SU-DHL-6 (cell line): Measurements from ENCODE around the gene ITPK1.

Experiments
- H2AFZ ChIP-seq: fragments of 200-600 bp; sonication (generic); 2 replicates; pipeline ENCODE4 v1.6.1; 2014; ENCODE audit warnings: low read depth, mild to moderate bottlenecking, moderate library complexity, mixed read lengths, antibody characterized with exemption, low read length; ENCODE audit not compliant: severe bottlenecking
- H3F3A ChIP-seq: fragments of 200-600 bp; shearing (Covaris generic); 2 replicates; pipeline ENCODE4 v1.6.0; 2016; ENCODE audit warnings: antibody characterized with exemption, mild to moderate bottlenecking; ENCODE audit not compliant: insufficient read depth
- H3K27ac ChIP-seq: fragments of 200-600 bp; sonication (generic); 2 replicates; pipeline ENCODE4 v1.5.1; 2016; ENCODE audit warnings: low read depth, mild to moderate bottlenecking, low read length, moderate library complexity, mixed read lengths
- H3K27me3 ChIP-seq: fragments of 200-600 bp; sonication (generic), shearing (Covaris generic); 2 replicates; pipeline ENCODE4 v1.6.0; 2014; ENCODE audit warnings: mild to moderate bottlenecking, low read length
- H3K36me3 ChIP-seq: fragments of 200-600 bp; sonication (generic); 2 replicates; pipeline ENCODE4 v1.6.1; 2014; ENCODE audit warnings: mild to moderate bottlenecking, low read length, mixed read lengths
- H3K4me2 ChIP-seq: fragments of 300-600, 200-600 bp; shearing (Covaris generic), sonication (generic); 2 replicates; pipeline ENCODE4 v1.6.0; 2014; ENCODE audit warnings: low read length, low read depth, mild to moderate bottlenecking; ENCODE audit not compliant: poor library complexity, severe bottlenecking
- H3K4me3 ChIP-seq: fragments of 200-600 bp; sonication (generic); 2 replicates; pipeline ENCODE4 v1.5.1; 2014; ENCODE audit warnings: antibody characterized with exemption, low read length, mild to moderate bottlenecking, mixed read lengths; ENCODE audit not compliant: insufficient read depth, poor library complexity, severe bottlenecking
- H3K79me2 ChIP-seq: fragments of 200-600 bp; sonication (generic); 2 replicates; pipeline ENCODE4 v1.6.1; 2014; ENCODE audit warnings: mild to moderate bottlenecking, low read length, moderate library complexity; ENCODE audit not compliant: insufficient read depth
- H3K9ac ChIP-seq: fragments of 200-600 bp; sonication (generic); 2 replicates; pipeline ENCODE4 v1.7.0; 2014; ENCODE audit warnings: mild to moderate bottlenecking, low read length
- H3K9me2 ChIP-seq: fragments of 200-600 bp; sonication (generic); replicated peaks from 2 replicates; pipeline ENCODE4 v1.6.1; 2014; ENCODE audit warnings: low read length; ENCODE audit not compliant: insufficient read depth
- H3K9me3 ChIP-seq: fragments of 200-600 bp; sonication (generic); 2 replicates; pipeline ENCODE4 v1.6.1; 2014; ENCODE audit warnings: low read length, mixed read lengths; ENCODE audit not compliant: insufficient read depth
- H4K20me1 ChIP-seq: fragments of 200-600 bp; sonication (generic); 2 replicates; pipeline ENCODE4 v1.6.1; 2014; ENCODE audit warnings: low read depth, mild to moderate bottlenecking, antibody characterized with exemption, low read length, moderate library complexity, mixed read lengths
- CTCF ChIP-seq: fragments of 200-600 bp; sonication (generic); IDR thresholded peaks from one replicate; pipeline ENCODE4 v1.5.1; 2017; ENCODE audit warnings: antibody characterized with exemption, mild to moderate bottlenecking, low read length, moderate library complexity; ENCODE audit not compliant: insufficient read depth, poor library complexity, severe bottlenecking
- EZH2phosphoT487 ChIP-seq: fragments of 200-600 bp; sonication (generic), shearing (Covaris generic); conservative IDR thresholded peaks from 2 replicates; pipeline ENCODE4 v1.6.1; 2018; ENCODE audit warnings: mild to moderate bottlenecking, antibody characterized with exemption, low read length, moderate library complexity, mixed read lengths

Gene ITPK1

GRCh38 chr14:93059917-93060545 lies 55.7 kb downstream of the ITPK1 start:
- Histone ChIP-seq H3K79me2 (no peaks in the 10 kb centered on the region), H3K4me2 (no peak overlapping the region), H3K9me3 (no peaks in the 10 kb centered on the region), H2AFZ (no peak overlapping the region), H3K9me2 (no peaks in the 10 kb centered on the region), H3K9ac (no peak overlapping the region), H3K36me3 (no peaks in the 10 kb centered on the region), H3F3A (no peaks in the 10 kb centered on the region), H3K27ac (no peak overlapping the region), H3K27me3 (no peaks in the 10 kb centered on the region), H4K20me1 (no peaks in the 10 kb centered on the region), H3K4me3 (no peak overlapping the region)
- TF ChIP-seq CTCF, result no peak

- no peak overlapping the region for H3K4me2 ChIP-seq
- TF ChIP-seq EZH2phosphoT487 (no peak), CTCF (no peak)
- H3K27me3 ChIP-seq, result no peaks in the 10 kb centered on the region
- H4K20me1 ChIP-seq, result no peaks in the 10 kb centered on the region
- H2AFZ ChIP-seq, result no peak overlapping the region
- no peak overlapping the region for H3K4me3 ChIP-seq
- H3K36me3 ChIP-seq, result no peaks in the 10 kb centered on the region
- H3F3A ChIP-seq, result no peaks in the 10 kb centered on the region
- H3K79me2 ChIP-seq, result no peaks in the 10 kb centered on the region
- H3K9ac ChIP-seq, result no peak overlapping the region
- H3K9me2 ChIP-seq, result no peaks in the 10 kb centered on the region
- H3K9me3 ChIP-seq, result no peaks in the 10 kb centered on the region
- no peak overlapping the region for H3K27ac ChIP-seq
Observed at GRCh38 chr14:93059260-93059659, 56.5 kb downstream of the ITPK1 start.

DNA sequence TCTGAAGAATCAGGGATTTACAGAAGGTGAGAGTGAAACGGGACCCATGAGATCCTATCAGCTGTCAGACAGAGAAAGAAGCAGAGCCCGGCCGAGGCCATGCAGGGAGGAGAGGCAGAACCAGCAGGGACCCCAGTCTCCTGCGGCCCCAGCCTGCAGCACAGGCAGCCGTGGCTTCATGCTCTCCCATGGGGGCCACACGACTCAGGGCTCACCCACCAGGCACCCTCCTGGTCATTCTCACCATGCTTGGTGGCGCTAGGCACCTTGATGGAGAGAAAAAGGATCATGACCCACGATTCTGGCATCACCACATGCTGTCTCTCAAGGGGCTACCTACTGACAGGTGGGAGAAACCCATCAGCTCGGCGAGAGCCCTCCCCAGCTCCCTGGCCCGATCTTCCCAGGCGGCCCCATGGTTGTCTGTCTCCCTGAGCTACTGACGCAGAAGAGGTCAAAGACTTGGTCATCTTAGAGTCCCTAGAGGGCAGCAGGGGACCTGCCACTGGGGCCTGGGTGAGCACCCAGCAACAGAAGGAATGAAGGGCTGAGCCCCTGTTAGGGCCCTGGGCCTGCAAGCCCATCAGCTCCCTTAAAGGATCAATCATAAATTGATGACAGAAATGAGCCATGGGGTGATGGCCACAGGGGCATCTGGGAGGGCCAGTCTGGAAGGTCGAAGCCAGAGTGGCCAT lies 58.0 kb downstream of the ITPK1 start:
- H3K4me2 ChIP-seq, result no peak overlapping the region
- H3K4me3 ChIP-seq, result no peak overlapping the region
- H3K9me3 ChIP-seq, result no peaks in the 10 kb centered on the region
- no peaks in the 10 kb centered on the region for H3K9me2 ChIP-seq
- no peaks in the 10 kb centered on the region for H3K36me3 ChIP-seq
- no peaks in the 10 kb centered on the region for H3K27me3 ChIP-seq
- H3K9ac ChIP-seq, result no peak overlapping the region
- H3K27ac ChIP-seq, result no peak overlapping the region
- no peaks in the 10 kb centered on the region for H3F3A ChIP-seq
- H4K20me1 ChIP-seq, result no peaks in the 10 kb centered on the region
- TF ChIP-seq CTCF (no peak), EZH2phosphoT487 (no peak)
- H3K79me2 ChIP-seq, result no peaks in the 10 kb centered on the region
- no peak overlapping the region for H2AFZ ChIP-seq
